HG02938 (cell line): Measurements from ENCODE around the gene PDZD7.

ENCODE experiments used
- ATAC-seq: cut with Tn5 transposase; IDR thresholded peaks from one replicate; pipeline ENCODE4 v1.9.1; 2021; ENCODE audit warnings: mild to moderate bottlenecking, moderate library complexity; ENCODE audit not compliant: unreplicated experiment

PDZD7 gene

DNA sequence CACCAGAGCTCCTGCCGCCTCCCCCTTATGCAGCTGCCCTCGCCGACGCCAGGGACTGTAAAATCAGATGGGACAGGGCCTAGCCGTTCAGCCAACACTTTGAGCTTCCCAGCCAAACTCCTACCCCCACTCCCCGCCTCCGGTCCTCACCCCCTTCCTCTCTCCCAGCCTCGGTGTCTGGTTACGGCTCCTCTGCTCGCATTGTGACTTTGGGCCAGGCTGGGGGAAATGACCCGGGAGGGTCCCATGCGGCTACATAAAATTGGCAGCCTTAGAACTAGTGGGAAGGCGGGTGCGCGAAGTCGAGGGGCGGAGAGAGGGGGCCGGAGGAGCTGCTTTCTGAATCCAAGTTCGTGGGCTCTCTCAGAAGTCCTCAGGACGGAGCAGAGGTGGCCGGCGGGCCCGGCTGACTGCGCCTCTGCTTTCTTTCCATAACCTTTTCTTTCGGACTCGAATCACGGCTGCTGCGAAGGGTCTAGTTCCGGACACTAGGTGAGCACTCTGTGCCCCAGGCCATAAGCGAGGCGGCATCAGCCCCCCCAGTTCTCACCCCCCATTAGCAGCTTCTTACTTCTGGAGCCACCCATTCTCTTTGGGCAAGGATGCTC lies 30.8 kb upstream of the PDZD7 start, which contains the start of gene KAZALD1:
Gene KAZALD1 (plus strand): TSS at position 366 of the 608 bp plus-strand sequence. CDS start 604 bp downstream, outside the sequence.
- ATAC-seq = no peak

GRCh38 chr10:101060951-101061623 lies 30.2 kb upstream of the PDZD7 start:
- ATAC-seq = peak; percentile 54

- peak; percentile 38 for ATAC-seq
These were observed 29.4 kb upstream of the PDZD7 start for GRCh38 chr10:101060036-101060950.

- ATAC-seq = no peak
These were observed 25.6 kb upstream of the PDZD7 start for GRCh38 chr10:101056365-101057151.

GRCh38 chr10:101055411-101055810 lies 24.5 kb upstream of the PDZD7 start:
- no peak for ATAC-seq

DNA sequence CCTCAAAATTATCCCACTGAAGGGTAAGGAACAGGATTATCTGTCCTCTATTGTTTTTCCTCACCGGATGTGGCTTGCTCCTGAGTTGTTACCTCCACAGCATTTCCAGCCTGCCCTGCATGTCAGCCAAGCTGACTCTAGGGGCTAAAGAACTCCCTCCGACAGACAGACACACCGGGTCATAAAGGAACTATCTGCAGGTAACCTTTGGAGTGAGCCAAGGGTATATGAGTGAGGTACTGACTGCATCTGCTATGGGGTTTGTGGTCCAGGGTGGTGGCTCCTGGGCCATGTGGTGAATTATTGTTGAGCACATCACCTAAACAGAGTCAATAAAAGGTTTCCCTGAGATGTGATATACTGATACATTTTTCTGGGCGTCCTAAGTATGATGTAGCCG lies 23.9 kb upstream of the PDZD7 start:
- no peak for ATAC-seq

GRCh38 chr10:101054351-101054750 lies 23.4 kb upstream of the PDZD7 start:
- no peak for ATAC-seq

DNA sequence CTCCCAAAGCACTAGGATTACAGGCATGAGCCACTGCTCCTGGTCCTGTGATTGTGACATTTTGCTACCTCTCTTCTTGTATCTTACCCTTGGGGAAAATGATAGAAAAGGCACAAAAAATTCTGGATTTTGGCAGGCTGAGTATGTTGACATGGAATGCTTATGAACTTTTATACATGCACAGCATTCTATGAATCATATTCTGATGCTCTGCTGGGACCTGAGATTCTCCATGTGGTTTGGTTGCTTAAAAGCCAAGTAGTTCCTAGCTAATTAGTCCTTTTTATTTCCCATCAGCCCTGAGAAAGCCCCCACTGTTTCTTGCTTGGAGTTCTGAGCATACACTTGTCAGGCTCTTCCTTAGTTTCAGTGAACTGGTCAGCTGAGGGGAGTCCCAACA lies 22.6 kb upstream of the PDZD7 start:
- no peak for ATAC-seq

- ATAC-seq = no peak
These were observed 21.4 kb upstream of the PDZD7 start for GRCh38 chr10:101052285-101052684.

DNA sequence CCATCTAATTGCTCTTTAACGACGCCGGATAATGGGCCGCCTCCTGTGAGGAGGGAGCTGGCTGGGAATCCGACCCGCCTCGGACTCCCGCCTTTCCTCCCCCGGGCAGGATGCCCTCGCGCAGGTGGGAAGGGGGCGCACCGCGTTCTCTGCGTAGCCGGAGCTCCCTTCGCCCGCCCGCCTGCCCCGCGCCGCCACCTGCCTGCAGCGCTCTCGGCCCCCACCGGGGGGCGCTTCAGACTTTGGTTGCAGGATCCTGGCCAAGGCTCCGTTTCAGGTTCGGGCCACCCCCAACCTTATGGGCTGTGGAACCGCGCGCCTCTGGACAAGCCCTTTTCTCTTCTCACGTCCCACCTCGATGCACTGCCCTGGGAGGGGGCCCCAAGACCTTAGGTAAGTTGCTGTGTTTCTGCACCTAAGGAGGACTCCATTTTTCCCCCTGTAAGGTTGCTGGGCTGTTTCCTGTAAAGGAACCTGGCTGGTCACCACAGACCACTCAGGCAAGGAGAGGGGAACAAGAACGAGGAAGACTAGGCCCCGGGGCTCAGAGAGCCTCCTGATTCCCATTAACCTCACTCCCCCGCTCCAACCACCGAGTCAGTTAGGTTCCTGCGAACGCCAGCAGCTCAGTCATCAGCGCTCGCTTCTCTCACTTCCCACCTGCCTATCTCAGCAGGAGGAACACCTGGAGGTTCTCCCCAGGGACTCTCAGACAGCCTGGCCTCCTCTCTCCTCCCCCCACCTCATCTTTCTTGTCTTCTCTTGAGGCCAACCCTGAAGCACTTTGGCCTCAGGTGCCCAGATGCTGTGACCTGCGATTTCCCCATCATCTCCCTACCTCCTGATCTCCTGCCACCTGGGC lies 19.5 kb upstream of the PDZD7 start:
- no peak for ATAC-seq

GRCh38 chr10:101047961-101048892 lies 17.3 kb upstream of the PDZD7 start:
- ATAC-seq = no peak

- ATAC-seq = no peak
These were observed 16.3 kb upstream of the PDZD7 start for GRCh38 chr10:101047268-101047667.

DNA sequence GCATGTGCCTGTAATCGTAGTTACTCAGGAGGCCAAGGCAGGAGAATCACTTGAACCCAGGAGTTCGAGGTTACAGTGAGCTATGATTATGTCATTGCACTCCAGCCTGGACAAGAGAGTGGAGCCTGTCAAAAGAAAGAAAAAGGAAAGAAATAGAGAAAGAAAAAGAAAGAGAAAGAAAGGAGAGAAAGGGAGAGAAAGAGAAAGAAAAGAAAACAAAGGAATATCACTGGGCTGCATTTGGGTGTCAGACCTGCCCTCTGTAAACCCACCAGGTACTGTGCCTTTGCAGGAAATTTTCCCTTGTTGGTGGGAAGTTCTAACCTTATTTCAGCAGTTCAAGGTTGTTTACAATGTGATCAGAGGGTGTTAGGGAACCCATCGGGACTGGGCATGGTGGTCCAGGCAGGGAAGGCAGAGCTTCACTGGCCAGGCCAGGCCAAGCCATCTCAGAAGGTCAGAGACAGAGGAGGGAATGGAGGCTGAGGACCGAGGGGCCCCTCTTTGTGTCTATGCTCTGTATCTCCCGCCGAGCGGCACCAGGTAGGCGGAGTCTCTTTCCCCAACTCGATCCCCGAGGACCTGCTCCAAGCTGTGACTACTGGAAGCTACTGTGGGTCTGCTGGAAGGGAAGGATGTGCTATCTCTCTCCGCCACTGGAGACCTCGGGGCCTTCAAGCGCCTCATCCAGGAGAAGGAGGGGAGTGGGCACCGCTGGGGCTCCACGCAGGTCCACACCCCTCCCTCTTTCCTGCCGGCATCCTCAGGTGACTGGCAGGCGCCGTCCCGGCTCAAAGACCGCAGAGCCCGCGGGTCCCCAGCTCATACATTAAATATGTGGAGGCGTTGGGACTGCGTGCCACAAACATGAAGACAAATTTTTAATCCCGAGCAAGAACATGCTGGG lies 15.7 kb upstream of the PDZD7 start:
- no peak for ATAC-seq

GRCh38 chr10:101044117-101044516 lies 13.2 kb upstream of the PDZD7 start:
- no peak for ATAC-seq

GRCh38 chr10:101043363-101043707 lies 12.4 kb upstream of the PDZD7 start:
- ATAC-seq = no peak

GRCh38 chr10:101042667-101043362 lies 11.9 kb upstream of the PDZD7 start:
- ATAC-seq = peak; percentile 87

GRCh38 chr10:101042118-101042517 lies 11.2 kb upstream of the PDZD7 start:
- ATAC-seq = no peak
